ENCODE data around the gene PRPF6. TPM values are rescaled to one million over a fixed set of nuclear protein-coding genes. Genes with fewer than 3 reads are reported as not detected.
A peak's percentile ranks its signal among the peaks of the same experiment; 100 is the strongest.

Gene PRPF6
- total and polyA plus RNA-seq, 2 of the 13 experiments (the other 11 are each of a cell fraction or from before 2014, with no cell fraction given): 63.7 to 101 TPM

DNA sequence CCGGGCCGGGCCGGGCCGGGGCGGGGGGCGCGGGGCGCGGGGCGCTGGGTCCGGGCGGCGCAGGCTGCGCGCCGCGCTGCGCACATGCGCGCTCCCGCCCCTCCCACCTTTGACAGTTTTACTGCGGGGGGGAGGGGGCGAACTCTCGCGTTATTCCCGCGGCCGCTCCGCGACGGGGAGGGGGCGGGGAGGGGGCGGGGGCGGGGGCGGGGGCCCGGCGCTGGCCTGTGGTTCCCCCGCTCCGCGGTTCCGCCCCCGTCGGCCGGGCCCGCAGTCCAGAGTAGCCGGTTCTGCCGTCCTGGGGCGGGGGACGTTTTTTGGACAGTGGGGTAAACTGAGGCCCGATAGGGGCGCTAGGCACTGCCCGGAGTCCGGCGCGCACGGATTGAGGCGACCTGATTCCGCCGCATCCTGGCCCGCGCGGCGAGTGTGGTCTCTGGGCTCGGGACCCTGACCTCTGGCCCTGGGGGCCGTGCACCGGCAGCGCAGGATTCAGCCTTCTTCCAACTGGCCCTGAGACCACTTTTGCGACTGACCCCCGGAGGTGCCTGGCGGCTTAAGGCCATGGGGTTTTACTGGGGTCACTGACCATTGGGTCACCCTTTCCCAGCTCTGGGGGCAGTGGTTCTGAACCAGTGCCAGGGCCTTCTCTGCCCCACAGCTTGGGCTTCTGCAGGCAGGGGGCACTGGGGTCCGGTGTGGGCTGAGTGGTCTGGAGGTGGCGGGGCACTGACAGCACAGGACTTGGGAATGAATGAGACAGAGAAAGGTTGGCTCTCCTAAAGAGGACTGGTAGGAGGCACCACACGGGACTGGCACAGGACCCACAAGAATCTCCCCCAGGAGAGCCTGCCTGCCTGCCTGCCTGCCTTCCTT lies 10.9 kb upstream of the PRPF6 start, which contains the start of gene ZNF512B (continued):
- TF ChIP-seq PAX8 (CRISPR knock-in tag; IDR thresholded peaks at IDR 0.05; ENCODE audit: borderline replicate concordance) (0 out of 2 replicates have a peak, but pooled peaks have one; percentile 25), MXD1 (CRISPR knock-in tag; IDR thresholded peaks at IDR 0.05) (peak; percentile 52; the same call in 1 of the 2 replicates), FOXA3 (CRISPR knock-in tag; IDR thresholded peaks at IDR 0.05) (peak; percentile 4; the same call in 1 of the 2 replicates), PAXIP1 (CRISPR knock-in tag; conservative IDR thresholded peaks at IDR 0.05) (peak; percentile 38), E2F1 (CRISPR knock-in tag; IDR thresholded peaks at IDR 0.05) (no peak), PREB (CRISPR knock-in tag; IDR thresholded peaks at IDR 0.05) (no peak), ZNF512 (CRISPR knock-in tag; IDR thresholded peaks at IDR 0.05) (peak; percentile 100), ATF1 (CRISPR knock-in tag; IDR thresholded peaks at IDR 0.05) (no peak), ZNF850 (CRISPR knock-in tag; conservative IDR thresholded peaks at IDR 0.05) (no peak), ZNF33A (CRISPR knock-in tag; IDR thresholded peaks at IDR 0.05; ENCODE audit: borderline replicate concordance) (no peak), KDM5A (IDR thresholded peaks at IDR 0.05; ENCODE audit: borderline replicate concordance, low read length) (no peak; the same call in 1 of the 2 replicates), ZNF329 (CRISPR knock-in tag; IDR thresholded peaks at IDR 0.05; ENCODE audit: low read depth) (no peak), FOSL2 (CRISPR knock-in tag; IDR thresholded peaks at IDR 0.05) (no peak; the same call in 1 of the 2 replicates), TFAP4 (IDR thresholded peaks at IDR 0.05; ENCODE audit: borderline replicate concordance, low read depth) (no peak), KMT2A (CRISPR knock-in tag; IDR thresholded peaks at IDR 0.05) (no peak)
- TF ChIP-seq, protein P1, sequence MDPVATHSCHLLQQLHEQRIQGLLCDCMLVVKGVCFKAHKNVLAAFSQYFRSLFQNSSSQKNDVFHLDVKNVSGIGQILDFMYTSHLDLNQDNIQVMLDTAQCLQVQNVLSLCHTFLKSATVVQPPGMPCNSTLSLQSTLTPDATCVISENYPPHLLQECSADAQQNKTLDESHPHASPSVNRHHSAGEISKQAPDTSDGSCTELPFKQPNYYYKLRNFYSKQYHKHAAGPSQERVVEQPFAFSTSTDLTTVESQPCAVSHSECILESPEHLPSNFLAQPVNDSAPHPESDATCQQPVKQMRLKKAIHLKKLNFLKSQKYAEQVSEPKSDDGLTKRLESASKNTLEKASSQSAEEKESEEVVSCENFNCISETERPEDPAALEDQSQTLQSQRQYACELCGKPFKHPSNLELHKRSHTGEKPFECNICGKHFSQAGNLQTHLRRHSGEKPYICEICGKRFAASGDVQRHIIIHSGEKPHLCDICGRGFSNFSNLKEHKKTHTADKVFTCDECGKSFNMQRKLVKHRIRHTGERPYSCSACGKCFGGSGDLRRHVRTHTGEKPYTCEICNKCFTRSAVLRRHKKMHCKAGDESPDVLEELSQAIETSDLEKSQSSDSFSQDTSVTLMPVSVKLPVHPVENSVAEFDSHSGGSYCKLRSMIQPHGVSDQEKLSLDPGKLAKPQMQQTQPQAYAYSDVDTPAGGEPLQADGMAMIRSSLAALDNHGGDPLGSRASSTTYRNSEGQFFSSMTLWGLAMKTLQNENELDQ (CRISPR knock-in tag; IDR thresholded peaks at IDR 0.05; ENCODE audit: borderline replicate concordance): no peak

Data from HepG2 (cell line).